ENCODE data around the gene STK38L. TPM values are rescaled to one million over a fixed set of nuclear protein-coding genes. Genes with fewer than 3 reads are reported as not detected.

STK38L gene
- total and polyA plus RNA-seq, 2 of the 4 experiments (the other 2 are of a cell fraction): 5.1 to 7.2 TPM

- TF ChIP-seq FOS (IDR thresholded peaks at IDR 0.05; ENCODE audit: low read depth, low read length) (no peak), CHD1 (IDR thresholded peaks at IDR 0.05; ENCODE audit: low read depth, low read length) (no peak), USF2 (IDR thresholded peaks at IDR 0.05; ENCODE audit: low read depth, low read length) (no peak)
- H2AK9ac ChIP-seq (replicated peaks; ENCODE audit: low read depth, low read length, poor library complexity): no peak overlapping the region
- no peak overlapping the region for H3K18ac ChIP-seq (ENCODE audit: low read depth, low read length)
- no peak overlapping the region for H3K4me2 ChIP-seq (ENCODE audit: low read depth, low read length)
- H3K36me3 ChIP-seq (ENCODE audit: control insufficient read depth, insufficient read depth, low read length): peaks cover 2% of the 10 kb centered on the region; the same call in 1 of the 2 replicates
- no peak overlapping the region for H4K8ac ChIP-seq (ENCODE audit: low read depth in 2 of 2, low read length in 2 of 2)
- no peak overlapping the region for H2AFZ ChIP-seq (replicated peaks; ENCODE audit: low read length, poor library complexity)
- dilution Hi-C loops (cut with HindIII; ENCODE audit: low sequenced_read_pairs, unreplicated experiment): no loop called here
- H4K91ac ChIP-seq (ENCODE audit: insufficient read depth, low read depth, low read length): no peak overlapping the region
- WGBS, 2 experiments (ENCODE audit: extremely low coverage in 2 of 2, insufficient read length in 1 of 2): no CpG with 5 or more reads among the region's 2 CpGs
- H3K79me1 ChIP-seq (ENCODE audit: low read depth in 1 of 2, low read length in 2 of 2): peaks cover 10 to 38% of the 10 kb centered on the region in 2 experiments
- H3K27ac ChIP-seq (ENCODE audit: insufficient read depth, low read length): no peak overlapping the region
- H3K4ac ChIP-seq (ENCODE audit: low read depth, low read length): no peak overlapping the region
- H3K4me1 ChIP-seq (ENCODE audit: control insufficient read depth, insufficient read depth, low read length): peaks cover 3% of the 10 kb centered on the region; the same call in 1 of the 2 replicates
- POLR2A ChIA-PET (ENCODE audit: unreplicated experiment): no interaction called here
- H2BK15ac ChIP-seq (ENCODE audit: low read depth, low read length): no peak overlapping the region
- no peak overlapping the region for H3K56ac ChIP-seq (ENCODE audit: extremely low read depth, insufficient read depth, low read length)
- in situ Hi-C loops (cut with MboI; ENCODE audit: low sequenced_read_pairs): no loop called here
- H3K9ac ChIP-seq (ENCODE audit: low read depth, low read length): no peak overlapping the region
- DNase-seq: no peak
- H4K20me1 ChIP-seq (ENCODE audit: insufficient read depth, low read length): no peaks in the 10 kb centered on the region; the same call in 1 of the 2 replicates
- intact Hi-C loops (cut with micrococcal nuclease): no loop called here
- H3K4me3 ChIP-seq (ENCODE audit: insufficient read depth, low read depth, low read length): no peak overlapping the region
- no peak overlapping the region for H2BK20ac ChIP-seq (ENCODE audit: low read depth, low read length)
- H3K14ac ChIP-seq (replicated peaks; ENCODE audit: low read depth, low read length): no peak overlapping the region
- H4K5ac ChIP-seq (ENCODE audit: low read depth, low read length): no peak overlapping the region
- H3K23ac ChIP-seq (ENCODE audit: low read depth, low read length): no peak overlapping the region
- peaks cover 3% of the 10 kb centered on the region; the same call in 1 of the 2 replicates for H3K9me1 ChIP-seq (ENCODE audit: insufficient read depth, low read length)
- H2BK5ac ChIP-seq (ENCODE audit: low read depth, low read length, poor library complexity, severe bottlenecking): no peak overlapping the region
- no peak for ATAC-seq (ENCODE audit: low read depth)
- no peak overlapping the region for H2BK120ac ChIP-seq (ENCODE audit: low read depth, low read length)
- H3K27me3 ChIP-seq (ENCODE audit: control insufficient read depth, insufficient read depth, low read length): no peaks in the 10 kb centered on the region
- CTCF ChIA-PET: no interaction called here
- H3K9me3 ChIP-seq (ENCODE audit: control insufficient read depth, insufficient read depth, low read length): 0 out of 2 replicates have a peak, but pooled peaks cover 1% of the 10 kb centered on the region
- no peak overlapping the region for H2AK5ac ChIP-seq (ENCODE audit: low read depth, low read length)
- no TSS peak for BruUV-seq (replicated peaks)
These were observed 27.1 kb downstream of the STK38L start for GRCh38 chr12:27271206-27271605.

Measured in IMR-90 (cell line).